Brain microvascular endothelial cell (primary cell): Measurements from ENCODE around the gene IRAK4.
A peak's percentile ranks its signal among the peaks of the same experiment; 100 is the strongest.

Experiments used
- DNase-seq: peaks from one replicate; pipeline ENCODE4 v3.0.0-alpha.2; 2020
- H3K27ac ChIP-seq: fragments of 250-450 bp; sonication (Bioruptor Pico); 2 replicates; pipeline ENCODE4 v1.5.1; 2020; ENCODE audit warnings: mild to moderate bottlenecking, moderate library complexity
- H3K27me3 ChIP-seq: fragments of 250-450 bp; sonication (Bioruptor Pico); replicated peaks from 2 replicates; pipeline ENCODE4 v1.5.1; 2020; ENCODE audit warnings: mild to moderate bottlenecking
- H3K36me3 ChIP-seq: fragments of 250-450 bp; sonication (Bioruptor Pico); replicated peaks from 2 replicates; pipeline ENCODE4 v1.5.1; 2020; ENCODE audit warnings: mild to moderate bottlenecking
- H3K4me3 ChIP-seq: 2 replicates; pipeline ENCODE4 v1.5.1; 2011; ENCODE audit warnings: low read depth, mild to moderate bottlenecking, control low read depth, low read length, moderate library complexity
- CTCF ChIP-seq: IDR thresholded peaks from 2 replicates; pipeline ENCODE4 v1.5.1; 2011; ENCODE audit warnings: low read depth, mild to moderate bottlenecking, moderate library complexity, low read length, control low read depth, inconsistent platforms; ENCODE audit errors: missing control alignments
- in situ Hi-C: cut with HindIII; loops from 2 replicates; pipeline ENCODE4 v1.10.0; 2017; ENCODE audit warnings: low sequenced_read_pairs, low pct_ligation_motif_present

IRAK4 gene

GRCh38 chr12:43827093-43827492 is 68.3 kb downstream of the IRAK4 start:
- no peak overlapping the region for H3K27ac ChIP-seq
- no peaks in the 10 kb centered on the region for H3K36me3 ChIP-seq
- no peak for TF ChIP-seq CTCF
- no peak for DNase-seq
- H3K4me3 ChIP-seq: no peak overlapping the region
- in situ Hi-C loops: no loop called here
- no peaks in the 10 kb centered on the region for H3K27me3 ChIP-seq

- in situ Hi-C loops: no loop called here
- Histone ChIP-seq H3K27ac (no peak overlapping the region), H3K27me3 (no peaks in the 10 kb centered on the region), H3K4me3 (no peak overlapping the region), H3K36me3 (no peaks in the 10 kb centered on the region)
- TF ChIP-seq CTCF: no peak
- DNase-seq: no peak
Observed at GRCh38 chr12:43832463-43833168, 73.9 kb downstream of the IRAK4 start.

DNA sequence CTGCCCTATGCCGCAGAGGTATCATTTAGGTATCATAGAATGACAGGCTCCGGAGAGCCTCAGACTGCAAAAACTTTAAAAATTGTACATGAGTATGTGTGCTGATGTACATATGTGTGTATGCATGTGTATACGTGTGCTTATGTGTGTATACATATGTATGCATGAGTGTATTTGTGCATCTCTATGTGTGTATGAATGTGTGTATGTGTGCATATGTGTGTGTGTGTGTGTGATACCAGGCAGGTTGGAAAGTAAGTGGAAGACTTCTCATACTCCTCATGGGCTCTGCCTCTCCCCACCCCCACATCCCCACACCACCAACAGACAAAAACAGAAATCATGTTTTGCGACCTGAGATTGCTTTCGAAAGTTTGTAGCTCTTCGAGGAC is 76.5 kb downstream of the IRAK4 start:
- Histone ChIP-seq H3K27me3 (no peaks in the 10 kb centered on the region), H3K36me3 (no peaks in the 10 kb centered on the region), H3K27ac (no peak overlapping the region), H3K4me3 (peak overlapping the region; percentile 75)
- no peak for DNase-seq
- in situ Hi-C loops: no loop called here
- TF ChIP-seq CTCF: no peak

GRCh38 chr12:43835656-43836474 is 77.1 kb downstream of the IRAK4 start, which contains the start of gene TMEM117:
TMEM117 (plus strand) TSS chr12:43836081.
- in situ Hi-C loops: no loop called here
- peak; percentile 14 for DNase-seq
- TF ChIP-seq CTCF: no peak
- H3K27ac ChIP-seq: peak within 1 kb of the TSS; percentile 60
- H3K27me3 ChIP-seq: no peaks in the 10 kb centered on the region
- no peaks in the 10 kb centered on the region for H3K36me3 ChIP-seq
- peak within 1 kb of the TSS; percentile 75 for H3K4me3 ChIP-seq

- peak; percentile 9 for DNase-seq
- peak overlapping the region; percentile 75 for H3K4me3 ChIP-seq
- no peak for TF ChIP-seq CTCF
- no peaks in the 10 kb centered on the region for H3K36me3 ChIP-seq
- no peaks in the 10 kb centered on the region for H3K27me3 ChIP-seq
- in situ Hi-C loops: no loop called here
- H3K27ac ChIP-seq: peak overlapping the region; percentile 60
Observed at GRCh38 chr12:43836475-43836989, 77.8 kb downstream of the IRAK4 start.
